Activated CD8-positive, alpha-beta T cell treated with anti-CD3 and anti-CD28 coated beads, Interleukin-2, amount 10 ng/mL, durations not matched to agents 7 days and 5 days (primary cell): ENCODE measurements around the gene SLC22A3. TPM values are rescaled to one million over a fixed set of nuclear protein-coding genes. Genes with fewer than 3 reads are reported as not detected.

ENCODE experiments used
- ATAC-seq: fragments of 150-1000 bp; cut with Tn5 transposase; one replicate; pipeline ENCODE4 v1.10.0; 2021; ENCODE audit warnings: moderate library complexity
- CTCF ChIA-PET: fragments of 350-600 bp; sonication (Branson Sonifier 250); formaldehyde crosslinking; loops from one replicate; lab custom pipeline; 2021; ENCODE audit warnings: antibody characterized with exemption; lab: Charles Lee
- POLR2A ChIA-PET: fragments of 350-600 bp; sonication (Branson Sonifier 250); formaldehyde crosslinking; loops from one replicate; lab custom pipeline; 2021; ENCODE audit warnings: antibody characterized with exemption; lab: Charles Lee
- DNase-seq: peaks from one replicate; pipeline ENCODE4 v3.0.0-alpha.2; 2020
- H3K27ac Mint-ChIP-seq: one replicate; pipeline ENCODE4 v1.8.0; 2021; ENCODE audit warnings: mild to moderate bottlenecking, mixed read lengths
- H3K27me3 Mint-ChIP-seq: one replicate; pipeline ENCODE4 v1.8.0; 2021; ENCODE audit warnings: low read depth, mixed read lengths
- H3K36me3 Mint-ChIP-seq: one replicate; pipeline ENCODE4 v1.8.0; 2021; ENCODE audit warnings: low read depth, mixed read lengths
- H3K4me1 Mint-ChIP-seq: one replicate; pipeline ENCODE4 v1.8.0; 2021; ENCODE audit warnings: low read depth, mixed read lengths
- H3K4me3 Mint-ChIP-seq: one replicate; pipeline ENCODE4 v1.8.0; 2021; ENCODE audit warnings: mild to moderate bottlenecking, mixed read lengths
- H3K9me3 Mint-ChIP-seq: one replicate; pipeline ENCODE4 v1.8.0; 2022; ENCODE audit warnings: mixed read lengths; ENCODE audit not compliant: insufficient read depth
- total RNA-seq, 2 experiments: library from RNA; stranded (reverse); gene quantifications; one replicate each; pipeline ENCODE4 v1.2.3, GENCODE V29; 2021

The SLC22A3 gene
- total RNA-seq, 2 experiments from 2014 or later: not detected

GRCh38 chr6:160321729-160322505 is 26.3 kb upstream of the SLC22A3 start:
- H3K36me3 Mint-ChIP-seq: no peaks in the 10 kb centered on the region
- POLR2A ChIA-PET: no interaction called here
- no peak overlapping the region for H3K4me3 Mint-ChIP-seq
- CTCF ChIA-PET: no interaction called here
- no peaks in the 10 kb centered on the region for H3K9me3 Mint-ChIP-seq
- ATAC-seq (no peak), DNase-seq (no peak)
- H3K4me1 Mint-ChIP-seq: no peaks in the 10 kb centered on the region
- H3K27ac Mint-ChIP-seq: no peak overlapping the region
- peaks cover 4% of the 10 kb centered on the region for H3K27me3 Mint-ChIP-seq

DNA sequence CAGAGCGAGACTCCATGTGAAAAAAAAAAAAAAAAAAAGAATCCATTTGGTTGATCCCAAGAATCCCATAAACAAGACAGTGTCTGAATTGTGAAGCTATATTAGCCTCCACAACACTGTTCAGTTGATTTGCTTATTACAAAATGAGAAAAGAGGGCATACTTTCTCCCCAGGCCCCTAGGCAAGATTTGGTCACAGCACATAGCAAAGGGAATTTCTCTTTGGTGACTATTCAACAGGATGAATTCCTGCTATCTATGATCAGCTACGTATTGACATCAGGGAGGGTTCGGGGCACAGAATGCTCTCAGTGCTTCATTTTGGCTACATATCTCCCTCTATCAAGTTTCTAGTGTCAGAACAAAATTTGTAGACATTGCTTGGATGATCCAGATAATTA is 20.2 kb upstream of the SLC22A3 start:
- Mint-ChIP-seq H3K9me3 (no peaks in the 10 kb centered on the region), H3K4me3 (no peak overlapping the region), H3K27me3 (peaks cover 8% of the 10 kb centered on the region), H3K27ac (no peak overlapping the region), H3K36me3 (no peaks in the 10 kb centered on the region), H3K4me1 (no peaks in the 10 kb centered on the region)
- DNase-seq (no peak), ATAC-seq (no peak)
- POLR2A ChIA-PET: no interaction called here
- CTCF ChIA-PET: no interaction called here

DNA sequence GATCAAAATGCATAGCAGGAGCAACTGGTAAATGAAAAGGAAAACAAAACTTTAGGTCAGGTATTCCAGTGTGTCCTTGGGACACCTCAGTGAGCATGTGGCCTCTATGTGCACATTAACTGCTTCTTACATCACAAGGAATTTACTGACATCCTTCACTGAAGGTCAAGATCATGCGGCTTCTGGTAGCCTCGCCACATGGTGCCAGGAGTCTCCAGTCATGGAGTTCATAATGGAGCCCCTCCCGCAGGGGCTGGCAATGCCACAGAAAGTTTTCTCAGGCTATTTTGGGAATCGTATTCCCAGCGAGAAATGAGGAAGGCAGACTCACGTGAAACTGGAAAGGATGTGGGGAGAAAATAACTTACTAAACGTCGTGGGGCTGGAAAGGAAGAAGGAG is 19.7 kb upstream of the SLC22A3 start:
- ChIA-PET CTCF (no interaction called here), POLR2A (no interaction called here)
- Mint-ChIP-seq H3K27ac (no peak overlapping the region), H3K4me3 (no peak overlapping the region), H3K4me1 (no peaks in the 10 kb centered on the region), H3K36me3 (no peaks in the 10 kb centered on the region), H3K9me3 (no peaks in the 10 kb centered on the region), H3K27me3 (peaks cover 8% of the 10 kb centered on the region)
- DNase-seq (no peak), ATAC-seq (no peak)

DNA sequence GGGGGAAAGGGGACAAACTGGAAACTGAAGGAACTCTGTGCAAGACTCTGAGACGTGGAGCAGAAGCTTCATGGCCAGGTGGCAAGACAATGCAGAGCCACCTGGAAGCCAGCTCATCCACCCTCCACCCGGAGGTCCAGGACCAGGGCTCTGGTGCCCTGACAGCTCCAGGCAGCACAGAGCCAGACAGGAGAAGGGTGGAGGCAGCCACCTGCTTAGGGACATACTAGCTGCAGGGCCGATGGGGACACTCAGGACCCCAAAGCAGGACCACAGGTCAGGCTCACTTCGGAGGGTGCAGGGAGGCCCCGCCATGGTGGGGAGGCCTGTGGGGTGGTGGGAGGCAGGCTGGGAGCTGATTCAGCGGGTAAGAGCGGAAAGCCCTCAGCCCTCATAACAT is 19.0 kb upstream of the SLC22A3 start:
- ChIA-PET POLR2A (no interaction called here), CTCF (no interaction called here)
- no peak for ATAC-seq
- peaks cover 15% of the 10 kb centered on the region for H3K27me3 Mint-ChIP-seq
- no peaks in the 10 kb centered on the region for H3K9me3 Mint-ChIP-seq
- H3K4me1 Mint-ChIP-seq: no peaks in the 10 kb centered on the region
- H3K4me3 Mint-ChIP-seq: no peak overlapping the region
- no peak for DNase-seq
- H3K36me3 Mint-ChIP-seq: no peaks in the 10 kb centered on the region
- H3K27ac Mint-ChIP-seq: no peak overlapping the region

DNA sequence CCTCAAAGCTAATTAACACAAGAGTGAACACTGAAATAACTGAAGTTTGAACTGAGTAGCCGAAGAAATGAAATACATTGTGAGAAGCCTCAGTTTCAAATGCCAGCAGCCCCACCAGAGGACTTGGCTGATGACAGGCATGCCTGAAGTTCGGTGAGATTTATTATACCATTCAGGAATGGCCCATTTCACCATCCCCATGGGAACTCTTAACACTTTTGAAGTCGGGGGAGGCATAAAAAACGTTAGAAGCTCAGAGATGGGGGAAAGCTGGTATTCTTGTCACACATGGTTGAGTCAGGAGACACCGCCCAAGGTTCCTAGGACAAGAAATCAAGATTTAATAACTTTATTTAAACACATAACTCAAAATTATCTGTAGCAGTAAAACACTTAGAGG is 17.6 kb upstream of the SLC22A3 start:
- H3K4me1 Mint-ChIP-seq: no peaks in the 10 kb centered on the region
- no peaks in the 10 kb centered on the region for H3K9me3 Mint-ChIP-seq
- no peaks in the 10 kb centered on the region for H3K36me3 Mint-ChIP-seq
- no peak for DNase-seq
- CTCF ChIA-PET: no interaction called here
- POLR2A ChIA-PET: no interaction called here
- no peak overlapping the region for H3K4me3 Mint-ChIP-seq
- H3K27me3 Mint-ChIP-seq: peaks cover 19% of the 10 kb centered on the region
- H3K27ac Mint-ChIP-seq: no peak overlapping the region
- no peak for ATAC-seq

- Mint-ChIP-seq H3K4me1 (no peaks in the 10 kb centered on the region), H3K36me3 (no peaks in the 10 kb centered on the region), H3K9me3 (no peaks in the 10 kb centered on the region), H3K27ac (no peak overlapping the region), H3K4me3 (no peak overlapping the region), H3K27me3 (peaks cover 19% of the 10 kb centered on the region)
- CTCF ChIA-PET: no interaction called here
- ATAC-seq: no peak
- POLR2A ChIA-PET: no interaction called here
- DNase-seq: no peak
Observed at GRCh38 chr6:160331204-160331603, 17.0 kb upstream of the SLC22A3 start.

DNA sequence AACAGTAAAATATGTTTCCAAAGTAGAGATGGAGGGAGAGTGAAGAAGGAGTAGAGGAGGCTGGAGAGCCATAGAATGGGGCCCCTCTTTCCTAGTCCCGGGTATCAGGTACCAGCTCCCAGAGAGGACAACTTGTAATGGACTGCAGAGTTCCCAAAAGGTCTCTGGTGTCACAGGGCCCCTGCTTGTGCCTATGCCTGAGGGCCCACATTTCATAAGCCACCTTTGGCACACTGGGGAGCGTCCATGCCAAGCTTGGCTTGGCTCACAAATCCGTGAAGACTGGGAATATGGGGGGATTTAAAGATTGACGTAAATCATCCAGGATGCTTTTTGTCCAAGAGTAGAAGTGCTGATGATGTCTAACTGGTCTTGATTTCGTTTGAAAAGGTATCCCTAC is 16.4 kb upstream of the SLC22A3 start:
- ChIA-PET CTCF (no interaction called here), POLR2A (no interaction called here)
- Mint-ChIP-seq H3K36me3 (no peaks in the 10 kb centered on the region), H3K27ac (no peak overlapping the region), H3K9me3 (no peaks in the 10 kb centered on the region), H3K4me3 (no peak overlapping the region), H3K4me1 (no peaks in the 10 kb centered on the region), H3K27me3 (peaks cover 19% of the 10 kb centered on the region)
- DNase-seq (no peak), ATAC-seq (no peak)

DNA sequence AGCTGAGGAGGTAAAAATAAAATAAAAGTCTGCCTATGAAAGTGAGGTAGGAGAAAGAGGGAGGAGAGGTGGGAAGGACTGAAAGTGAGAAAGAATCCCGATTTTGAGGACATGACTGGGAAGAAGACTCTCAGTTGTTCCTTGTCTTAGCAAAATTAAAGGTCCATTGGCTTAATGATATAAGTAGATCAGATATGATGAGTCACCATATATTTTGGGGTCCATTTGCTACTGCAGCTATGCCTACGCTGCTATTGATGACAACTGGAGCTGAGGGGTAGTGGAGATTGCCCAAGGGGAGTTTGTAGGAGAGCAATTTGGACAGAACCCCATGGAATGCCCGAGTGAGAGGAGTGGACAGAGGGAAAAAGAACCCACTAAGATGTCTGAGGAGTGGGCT is 15.1 kb upstream of the SLC22A3 start:
- Mint-ChIP-seq H3K4me3 (no peak overlapping the region), H3K27me3 (peaks cover 23% of the 10 kb centered on the region), H3K27ac (no peak overlapping the region), H3K4me1 (no peaks in the 10 kb centered on the region), H3K36me3 (no peaks in the 10 kb centered on the region), H3K9me3 (no peaks in the 10 kb centered on the region)
- ATAC-seq (no peak), DNase-seq (no peak)
- POLR2A ChIA-PET: no interaction called here
- CTCF ChIA-PET: no interaction called here

- ChIA-PET POLR2A (no interaction called here), CTCF (no interaction called here)
- Mint-ChIP-seq H3K4me3 (no peak overlapping the region), H3K27ac (no peak overlapping the region), H3K9me3 (no peaks in the 10 kb centered on the region), H3K4me1 (no peaks in the 10 kb centered on the region), H3K36me3 (no peaks in the 10 kb centered on the region), H3K27me3 (peaks cover 18% of the 10 kb centered on the region)
- DNase-seq (no peak), ATAC-seq (no peak)
Observed at GRCh38 chr6:160333841-160334240, 14.3 kb upstream of the SLC22A3 start.

GRCh38 chr6:160336200-160336599 is 12.0 kb upstream of the SLC22A3 start:
- Mint-ChIP-seq H3K27me3 (peaks cover 15% of the 10 kb centered on the region), H3K9me3 (no peaks in the 10 kb centered on the region), H3K4me1 (no peaks in the 10 kb centered on the region), H3K36me3 (no peaks in the 10 kb centered on the region), H3K4me3 (no peak overlapping the region), H3K27ac (no peak overlapping the region)
- CTCF ChIA-PET: no interaction called here
- DNase-seq (no peak), ATAC-seq (no peak)
- POLR2A ChIA-PET: no interaction called here

DNA sequence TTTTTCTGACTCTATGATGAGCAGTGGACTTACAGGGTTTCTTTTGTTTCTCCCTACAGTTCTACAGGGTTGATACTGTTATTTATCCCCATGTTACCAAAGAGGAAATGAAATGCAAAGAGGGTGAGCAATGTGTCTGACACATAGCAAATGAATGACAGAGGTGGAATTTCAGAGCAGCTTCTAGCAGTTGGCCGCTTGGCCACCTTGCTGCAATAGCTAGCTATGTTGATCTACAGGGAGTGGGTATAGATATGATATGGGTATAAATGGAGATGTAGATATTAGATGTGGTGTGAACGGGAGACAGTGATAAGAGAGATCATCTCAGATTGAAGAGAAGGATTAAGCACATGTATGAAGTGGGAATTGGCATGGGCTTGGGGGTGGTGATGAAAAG is 10.9 kb upstream of the SLC22A3 start:
- no peak overlapping the region for H3K4me3 Mint-ChIP-seq
- DNase-seq (no peak), ATAC-seq (no peak)
- no peaks in the 10 kb centered on the region for H3K9me3 Mint-ChIP-seq
- POLR2A ChIA-PET: no interaction called here
- CTCF ChIA-PET: no interaction called here
- no peaks in the 10 kb centered on the region for H3K4me1 Mint-ChIP-seq
- H3K27me3 Mint-ChIP-seq: peaks cover 21% of the 10 kb centered on the region
- H3K27ac Mint-ChIP-seq: no peak overlapping the region
- no peaks in the 10 kb centered on the region for H3K36me3 Mint-ChIP-seq

DNA sequence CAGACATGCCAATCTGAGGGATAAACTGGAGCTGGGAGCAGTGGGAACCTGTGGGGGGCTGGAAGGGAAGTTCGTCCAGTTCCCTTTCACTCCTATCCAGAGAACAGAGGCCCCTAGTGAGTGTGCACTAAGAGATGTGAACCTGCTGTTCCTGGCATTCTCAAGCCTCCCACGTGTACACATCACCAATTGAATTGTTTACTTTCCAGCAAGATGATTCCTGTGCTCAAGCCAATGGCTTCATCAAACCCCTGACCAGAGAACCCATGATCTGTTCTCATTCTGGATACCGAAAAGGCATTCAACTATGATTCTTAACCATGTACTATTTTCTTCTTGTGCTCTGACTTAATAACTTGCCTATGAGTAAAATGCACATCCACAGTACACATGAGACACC is 10.2 kb upstream of the SLC22A3 start:
- H3K27ac Mint-ChIP-seq: no peak overlapping the region
- ChIA-PET CTCF (no interaction called here), POLR2A (no interaction called here)
- H3K27me3 Mint-ChIP-seq: peaks cover 25% of the 10 kb centered on the region
- no peaks in the 10 kb centered on the region for H3K9me3 Mint-ChIP-seq
- no peak overlapping the region for H3K4me3 Mint-ChIP-seq
- ATAC-seq (no peak), DNase-seq (no peak)
- no peaks in the 10 kb centered on the region for H3K4me1 Mint-ChIP-seq
- H3K36me3 Mint-ChIP-seq: no peaks in the 10 kb centered on the region

DNA sequence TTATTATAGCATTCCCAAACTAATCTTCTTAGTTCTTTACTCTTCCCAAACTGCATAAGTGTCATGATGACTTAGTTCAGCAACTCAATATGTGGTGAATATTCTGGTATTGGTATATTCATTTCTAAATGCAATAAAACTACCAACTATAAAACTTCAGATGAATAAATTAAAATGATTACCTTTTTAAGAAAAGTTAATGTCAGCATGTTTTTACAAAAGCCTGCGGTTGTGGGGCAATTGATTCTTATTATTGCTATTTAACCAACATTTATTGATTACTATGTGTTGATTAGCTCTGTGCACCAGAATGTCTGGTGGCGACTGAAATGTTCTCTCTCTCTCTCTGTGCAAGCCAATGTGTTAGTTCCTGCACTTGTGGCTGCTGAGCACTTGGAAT is 5.0 kb upstream of the SLC22A3 start:
- no peaks in the 10 kb centered on the region for H3K4me1 Mint-ChIP-seq
- POLR2A ChIA-PET: no interaction called here
- H3K9me3 Mint-ChIP-seq: no peaks in the 10 kb centered on the region
- CTCF ChIA-PET: no interaction called here
- no peak overlapping the region for H3K4me3 Mint-ChIP-seq
- ATAC-seq (no peak), DNase-seq (no peak)
- H3K36me3 Mint-ChIP-seq: no peaks in the 10 kb centered on the region
- peaks cover 37% of the 10 kb centered on the region for H3K27me3 Mint-ChIP-seq
- H3K27ac Mint-ChIP-seq: no peak overlapping the region
